Measurements from ENCODE around the gene SPG7. TPM values are rescaled to one million over a fixed set of nuclear protein-coding genes. Genes with fewer than 3 reads are reported as not detected.

Gene SPG7
- total RNA-seq, 1 experiment from 2014 or later, result 118 TPM

- BruUV-seq (replicated peaks), result no TSS peak
- CTCF ChIA-PET, result no interaction called here
- Histone ChIP-seq H3K9me3 (ENCODE audit: control insufficient read depth, insufficient read depth, low read depth, low read length) (no peaks in the 10 kb centered on the region), H3K27ac (ENCODE audit: low read length) (no peak overlapping the region), H3K36me3 (ENCODE audit: control insufficient read depth, insufficient read depth, low read length) (no peaks in the 10 kb centered on the region), H3K4me1 (ENCODE audit: control insufficient read depth, insufficient read depth, low read length) (peaks cover 6% of the 10 kb centered on the region), H3K4me3 (ENCODE audit: low read depth in 2 of 2, low read length in 2 of 2) (no peak overlapping the region), H3K27me3 (ENCODE audit: control insufficient read depth, insufficient read depth, low read length) (no peaks in the 10 kb centered on the region)
- TF ChIP-seq TCF7L2 (IDR thresholded peaks at IDR 0.05; ENCODE audit: low read depth, low read length), result no peak
- TF ChIP-seq SIN3A (IDR thresholded peaks at IDR 0.05; ENCODE audit: borderline replicate concordance, insufficient read depth, low read depth, low read length), result no peak
- no peak for TF ChIP-seq POLR2AphosphoS5 (IDR thresholded peaks at IDR 0.05; ENCODE audit: low read depth, low read length)
- POLR2A ChIA-PET, result interaction anchor here (0.6 to 1.0 kb wide), 2 partner anchors 9 to 57 kb away, joined by 5 to 9 read pairs; partner anchors contain the start of genes CHMP1A and SPATA33
- ATAC-seq (no peak), DNase-seq (ENCODE audit: low read depth, low spot score) (no peak)
- intact Hi-C loops (cut with micrococcal nuclease; ENCODE audit: unreplicated experiment), result loop anchor here (5.0 kb wide), 1 partner anchor 42 kb away; no protein-coding TSS in a partner anchor
- in situ Hi-C loops (cut with HindIII; ENCODE audit: low pct_unique_long_range_greater_than_20kb, low sequenced_read_pairs), result no loop called here
Measured at GRCh38 chr16:89600427-89600826, 92.2 kb downstream of the SPG7 start.

GRCh38 chr16:89600956-89601355 lies 92.8 kb downstream of the SPG7 start:
- in situ Hi-C loops (cut with HindIII; ENCODE audit: low pct_unique_long_range_greater_than_20kb, low sequenced_read_pairs), result no loop called here
- intact Hi-C loops (cut with micrococcal nuclease; ENCODE audit: unreplicated experiment), result loop anchor here (5.0 kb wide), 1 partner anchor 41 kb away; no protein-coding TSS in a partner anchor
- CTCF ChIA-PET, result no interaction called here
- Histone ChIP-seq H3K4me1 (ENCODE audit: control insufficient read depth, insufficient read depth, low read length) (peaks cover 6% of the 10 kb centered on the region), H3K27ac (ENCODE audit: low read length) (no peak overlapping the region), H3K36me3 (ENCODE audit: control insufficient read depth, insufficient read depth, low read length) (no peaks in the 10 kb centered on the region), H3K4me3 (ENCODE audit: low read depth in 2 of 2, low read length in 2 of 2) (no peak overlapping the region), H3K9me3 (ENCODE audit: control insufficient read depth, insufficient read depth, low read depth, low read length) (no peaks in the 10 kb centered on the region), H3K27me3 (ENCODE audit: control insufficient read depth, insufficient read depth, low read length) (no peaks in the 10 kb centered on the region)
- POLR2A ChIA-PET, result interaction anchor here (0.6 to 1.0 kb wide), 2 partner anchors 9 to 56 kb away, joined by 5 to 9 read pairs; partner anchors contain the start of genes CHMP1A and SPATA33
- DNase-seq (ENCODE audit: low read depth, low spot score) (no peak), ATAC-seq (0 out of 2 replicates have a peak, but pooled peaks have one; percentile 32)
- BruUV-seq (replicated peaks), result no TSS peak
- TF ChIP-seq CTCF (IDR thresholded peaks at IDR 0.05), result no peak
- TF ChIP-seq SIN3A (IDR thresholded peaks at IDR 0.05; ENCODE audit: borderline replicate concordance, insufficient read depth, low read depth, low read length), result no peak
- no peak for TF ChIP-seq TCF7L2 (IDR thresholded peaks at IDR 0.05; ENCODE audit: low read depth, low read length)
- no peak for TF ChIP-seq REST (IDR thresholded peaks at IDR 0.05; ENCODE audit: insufficient read depth in 1 of 2, low read depth in 2 of 2, low read length in 1 of 2)
- no peak for TF ChIP-seq POLR2AphosphoS5 (IDR thresholded peaks at IDR 0.05; ENCODE audit: low read depth, low read length)

GRCh38 chr16:89601906-89602272 lies 93.7 kb downstream of the SPG7 start:
- no peaks in the 10 kb centered on the region for H3K27me3 ChIP-seq (ENCODE audit: control insufficient read depth, insufficient read depth, low read length)
- intact Hi-C loops (cut with micrococcal nuclease; ENCODE audit: unreplicated experiment), result loop anchor here (5.0 kb wide), 1 partner anchor 40 kb away; no protein-coding TSS in a partner anchor
- DNase-seq (ENCODE audit: low read depth, low spot score) (no peak), ATAC-seq (no peak; the same call in 1 of the 2 replicates)
- in situ Hi-C loops (cut with HindIII; ENCODE audit: low pct_unique_long_range_greater_than_20kb, low sequenced_read_pairs), result no loop called here
- H3K9me3 ChIP-seq (ENCODE audit: control insufficient read depth, insufficient read depth, low read depth, low read length), result no peaks in the 10 kb centered on the region
- POLR2A ChIA-PET, result no interaction called here
- H3K27ac ChIP-seq (ENCODE audit: low read length), result peak overlapping the region; percentile 34
- TF ChIP-seq REST (IDR thresholded peaks at IDR 0.05; ENCODE audit: insufficient read depth in 1 of 2, low read depth in 2 of 2, low read length in 1 of 2), result no peak
- no peak for TF ChIP-seq POLR2AphosphoS5 (IDR thresholded peaks at IDR 0.05; ENCODE audit: low read depth, low read length)
- TF ChIP-seq CTCF (IDR thresholded peaks at IDR 0.05), result no peak
- CTCF ChIA-PET, result interaction anchor here (0.7 to 1.6 kb wide), 2 partner anchors 13 to 38 kb away, joined by 6 to 8 read pairs; no protein-coding TSS in a partner anchor
- no TSS peak for BruUV-seq (replicated peaks)
- no peak overlapping the region for H3K4me3 ChIP-seq (ENCODE audit: low read depth in 2 of 2, low read length in 2 of 2)
- H3K4me1 ChIP-seq (ENCODE audit: control insufficient read depth, insufficient read depth, low read length), result peaks cover 6% of the 10 kb centered on the region
- no peaks in the 10 kb centered on the region for H3K36me3 ChIP-seq (ENCODE audit: control insufficient read depth, insufficient read depth, low read length)
